HEK293 (cell line): ENCODE measurements around the gene XIRP1.

ENCODE experiments used
- CTCF ChIA-PET: fragments of 350-600 bp; formaldehyde crosslinking; extraction: SDS; loops from one replicate; lab custom pipeline; 2021; ENCODE audit warnings: antibody characterized with exemption; lab: Yijun Ruan, JAX
- POLR2A ChIA-PET: fragments of 300-600 bp; formaldehyde crosslinking; extraction: SDS; loops from one replicate; lab custom pipeline; 2020; ENCODE audit warnings: antibody characterized with exemption, inconsistent platforms; lab: Yijun Ruan, JAX
- H3K27ac ChIP-seq: fragments of 200-500 bp; sonication (Bioruptor generic); 2 replicates; pipeline ENCODE4 v1.5.1; 2014; ENCODE audit warnings: low read depth, low read length, control low read depth, inconsistent platforms; ENCODE audit errors: extremely low read depth
- H3K36me3 ChIP-seq, 2 experiments: fragments of 200-500 bp in 1 of 2; sonication (Bioruptor generic) in 1 of 2; 1 replicate in 1 of 2; 2 replicates in 1 of 2; pipeline ENCODE4 v1.5.1; 2014 to 2017; ENCODE audit warnings: inconsistent platforms in 2 of 2, low read length in 2 of 2; ENCODE audit not compliant: control insufficient read depth in 2 of 2, insufficient read depth in 1 of 2
- H3K4me1 ChIP-seq: fragments of 200-500 bp; sonication (Bioruptor generic); 2 replicates; pipeline ENCODE4 v1.5.1; 2014; ENCODE audit warnings: mild to moderate bottlenecking, low read length, inconsistent platforms; ENCODE audit not compliant: control insufficient read depth, insufficient read depth
- H3K4me3 ChIP-seq: 2 replicates; pipeline ENCODE4 v1.5.1; 2011; ENCODE audit warnings: low read depth, mild to moderate bottlenecking, control low read depth, low read length, moderate library complexity
- H3K9me3 ChIP-seq: fragments of 200-500 bp; sonication (Bioruptor generic); 2 replicates; pipeline ENCODE4 v1.5.1; 2014; ENCODE audit warnings: low read depth, low read length, inconsistent platforms; ENCODE audit not compliant: control insufficient read depth, insufficient read depth
- GLIS2 ChIP-seq: fragments of 450-650 bp; formaldehyde crosslinking; IDR thresholded peaks from 2 replicates; pipeline ENCODE4 v1.5.1; 2016; ENCODE audit warnings: missing biosample characterization, missing genetic modification characterization
- SCRT1 ChIP-seq: fragments of 450-650 bp; formaldehyde crosslinking; IDR thresholded peaks from 2 replicates; pipeline ENCODE4 v1.5.1; 2016; ENCODE audit warnings: missing biosample characterization, missing genetic modification characterization, borderline replicate concordance
- ZBTB26 ChIP-seq: fragments of 450-650 bp; formaldehyde crosslinking; optimal IDR thresholded peaks from 2 replicates; pipeline ENCODE3; 2016; ENCODE audit warnings: missing biosample characterization, mild to moderate bottlenecking, missing genetic modification characterization
- ZBTB7A ChIP-seq: fragments of 450-650 bp; formaldehyde crosslinking; IDR thresholded peaks from 2 replicates; pipeline ENCODE4 v1.5.1; 2016; ENCODE audit warnings: low read depth, missing biosample characterization, missing genetic modification characterization
- ZNF16 ChIP-seq: fragments of 450-650 bp; formaldehyde crosslinking; IDR thresholded peaks from 2 replicates; pipeline ENCODE4 v1.5.1; 2016; ENCODE audit warnings: low read depth, missing biosample characterization, missing genetic modification characterization
- ZNF266 ChIP-seq: fragments of 450-650 bp; formaldehyde crosslinking; IDR thresholded peaks from 2 replicates; pipeline ENCODE4 v1.5.1; 2016; ENCODE audit warnings: missing biosample characterization, missing genetic modification characterization, low read depth
- ZNF501 ChIP-seq: fragments of 450-650 bp; formaldehyde crosslinking; IDR thresholded peaks from 2 replicates; pipeline ENCODE4 v1.5.1; 2016; ENCODE audit warnings: missing biosample characterization, missing genetic modification characterization
- ZNF518A ChIP-seq: fragments of 450-650 bp; formaldehyde crosslinking; conservative IDR thresholded peaks from 2 replicates; pipeline ENCODE4 v1.5.1; 2016; ENCODE audit warnings: low read depth, missing biosample characterization, missing genetic modification characterization
- ZNF664 ChIP-seq: fragments of 450-650 bp; formaldehyde crosslinking; IDR thresholded peaks from 2 replicates; pipeline ENCODE4 v1.5.1; 2016; ENCODE audit warnings: missing biosample characterization, missing genetic modification characterization
- ZSCAN18 ChIP-seq: fragments of 450-650 bp; formaldehyde crosslinking; IDR thresholded peaks from 2 replicates; pipeline ENCODE4 v1.5.1; 2016; ENCODE audit warnings: missing biosample characterization, missing genetic modification characterization
- ZSCAN30 ChIP-seq: fragments of 450-650 bp; IDR thresholded peaks from 2 replicates; pipeline ENCODE4 v1.5.1; 2018; ENCODE audit warnings: missing biosample characterization, mild to moderate bottlenecking, missing genetic modification characterization, moderate library complexity
- TF ChIP-seq, protein P1 (sequence below): fragments of 450-650 bp; formaldehyde crosslinking; IDR thresholded peaks from 2 replicates; pipeline ENCODE4 v1.5.1; 2016; ENCODE audit warnings: missing biosample characterization, missing genetic modification characterization
- TF ChIP-seq, protein P2 (sequence below): fragments of 450-650 bp; formaldehyde crosslinking; IDR thresholded peaks from 2 replicates; pipeline ENCODE4 v1.5.1; 2016; ENCODE audit warnings: missing biosample characterization, missing genetic modification characterization, borderline replicate concordance

Gene XIRP1

GRCh38 chr3:39216176-39216790 lies 23.9 kb upstream of the XIRP1 start (continued):
- TF ChIP-seq ZSCAN18 (tag by site-specific recombination) = no peak

GRCh38 chr3:39213613-39214012 lies 21.2 kb upstream of the XIRP1 start:
- no peaks in the 10 kb centered on the region for H3K9me3 ChIP-seq
- H3K36me3 ChIP-seq = no peaks in the 10 kb centered on the region
- no peaks in the 10 kb centered on the region for H3K4me1 ChIP-seq
- H3K27ac ChIP-seq = no peak overlapping the region
- no peak overlapping the region for H3K4me3 ChIP-seq
- CTCF ChIA-PET = interaction anchor here (0.7 to 1.6 kb wide), 2 partner anchors 23 to 24 kb away, joined by 4 to 8 read pairs; no protein-coding TSS in a partner anchor
- TF ChIP-seq, protein P1, sequence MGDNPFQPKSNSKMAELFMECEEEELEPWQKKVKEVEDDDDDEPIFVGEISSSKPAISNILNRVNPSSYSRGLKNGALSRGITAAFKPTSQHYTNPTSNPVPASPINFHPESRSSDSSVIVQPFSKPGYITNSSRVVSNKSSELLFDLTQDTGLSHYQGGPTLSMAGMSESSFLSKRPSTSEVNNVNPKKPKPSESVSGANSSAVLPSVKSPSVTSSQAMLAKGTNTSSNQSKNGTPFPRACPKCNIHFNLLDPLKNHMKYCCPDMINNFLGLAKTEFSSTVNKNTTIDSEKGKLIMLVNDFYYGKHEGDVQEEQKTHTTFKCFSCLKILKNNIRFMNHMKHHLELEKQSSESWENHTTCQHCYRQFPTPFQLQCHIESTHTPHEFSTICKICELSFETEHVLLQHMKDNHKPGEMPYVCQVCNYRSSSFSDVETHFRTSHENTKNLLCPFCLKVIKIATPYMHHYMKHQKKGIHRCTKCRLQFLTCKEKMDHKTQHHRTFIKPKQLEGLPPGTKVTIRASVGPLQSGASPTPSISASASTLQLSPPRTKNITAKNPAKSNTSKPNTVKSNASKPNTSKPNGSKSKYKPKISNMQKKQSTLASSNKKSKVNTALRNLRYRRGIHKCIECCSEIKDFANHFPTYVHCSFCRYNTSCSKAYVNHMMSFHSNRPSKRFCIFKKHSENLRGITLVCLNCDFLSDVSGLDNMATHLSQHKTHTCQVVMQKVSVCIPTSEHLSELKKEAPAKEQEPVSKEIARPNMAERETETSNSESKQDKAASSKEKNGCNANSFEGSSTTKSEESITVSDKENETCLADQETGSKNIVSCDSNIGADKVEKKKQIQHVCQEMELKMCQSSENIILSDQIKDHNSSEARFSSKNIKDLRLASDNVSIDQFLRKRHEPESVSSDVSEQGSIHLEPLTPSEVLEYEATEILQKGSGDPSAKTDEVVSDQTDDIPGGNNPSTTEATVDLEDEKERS (tag by site-specific recombination) = no peak
- TF ChIP-seq ZNF664 (no peak), GLIS2 (tag by site-specific recombination) (no peak), ZNF266 (tag by site-specific recombination) (no peak), SCRT1 (no peak), ZSCAN30 (tag by site-specific recombination) (no peak), ZBTB26 (no peak), ZBTB7A (tag by site-specific recombination) (no peak)
- TF ChIP-seq, all 188 proteins: peak for 0
- POLR2A ChIA-PET = no interaction called here

- Histone ChIP-seq H3K27ac (no peak overlapping the region), H3K4me3 (no peak overlapping the region), H3K4me1 (no peaks in the 10 kb centered on the region), H3K36me3 (no peaks in the 10 kb centered on the region), H3K9me3 (no peaks in the 10 kb centered on the region)
- ChIA-PET CTCF (interaction anchor here (0.9 to 1.6 kb wide), 2 partner anchors 23 to 80 kb away, joined by 3 to 8 read pairs; no protein-coding TSS in a partner anchor), POLR2A (no interaction called here)
- TF ChIP-seq ZNF16 (no peak), ZNF664 (no peak), ZNF518A (tag by site-specific recombination) (no peak), ZNF501 (tag by site-specific recombination) (no peak)
- TF ChIP-seq, protein P2, sequence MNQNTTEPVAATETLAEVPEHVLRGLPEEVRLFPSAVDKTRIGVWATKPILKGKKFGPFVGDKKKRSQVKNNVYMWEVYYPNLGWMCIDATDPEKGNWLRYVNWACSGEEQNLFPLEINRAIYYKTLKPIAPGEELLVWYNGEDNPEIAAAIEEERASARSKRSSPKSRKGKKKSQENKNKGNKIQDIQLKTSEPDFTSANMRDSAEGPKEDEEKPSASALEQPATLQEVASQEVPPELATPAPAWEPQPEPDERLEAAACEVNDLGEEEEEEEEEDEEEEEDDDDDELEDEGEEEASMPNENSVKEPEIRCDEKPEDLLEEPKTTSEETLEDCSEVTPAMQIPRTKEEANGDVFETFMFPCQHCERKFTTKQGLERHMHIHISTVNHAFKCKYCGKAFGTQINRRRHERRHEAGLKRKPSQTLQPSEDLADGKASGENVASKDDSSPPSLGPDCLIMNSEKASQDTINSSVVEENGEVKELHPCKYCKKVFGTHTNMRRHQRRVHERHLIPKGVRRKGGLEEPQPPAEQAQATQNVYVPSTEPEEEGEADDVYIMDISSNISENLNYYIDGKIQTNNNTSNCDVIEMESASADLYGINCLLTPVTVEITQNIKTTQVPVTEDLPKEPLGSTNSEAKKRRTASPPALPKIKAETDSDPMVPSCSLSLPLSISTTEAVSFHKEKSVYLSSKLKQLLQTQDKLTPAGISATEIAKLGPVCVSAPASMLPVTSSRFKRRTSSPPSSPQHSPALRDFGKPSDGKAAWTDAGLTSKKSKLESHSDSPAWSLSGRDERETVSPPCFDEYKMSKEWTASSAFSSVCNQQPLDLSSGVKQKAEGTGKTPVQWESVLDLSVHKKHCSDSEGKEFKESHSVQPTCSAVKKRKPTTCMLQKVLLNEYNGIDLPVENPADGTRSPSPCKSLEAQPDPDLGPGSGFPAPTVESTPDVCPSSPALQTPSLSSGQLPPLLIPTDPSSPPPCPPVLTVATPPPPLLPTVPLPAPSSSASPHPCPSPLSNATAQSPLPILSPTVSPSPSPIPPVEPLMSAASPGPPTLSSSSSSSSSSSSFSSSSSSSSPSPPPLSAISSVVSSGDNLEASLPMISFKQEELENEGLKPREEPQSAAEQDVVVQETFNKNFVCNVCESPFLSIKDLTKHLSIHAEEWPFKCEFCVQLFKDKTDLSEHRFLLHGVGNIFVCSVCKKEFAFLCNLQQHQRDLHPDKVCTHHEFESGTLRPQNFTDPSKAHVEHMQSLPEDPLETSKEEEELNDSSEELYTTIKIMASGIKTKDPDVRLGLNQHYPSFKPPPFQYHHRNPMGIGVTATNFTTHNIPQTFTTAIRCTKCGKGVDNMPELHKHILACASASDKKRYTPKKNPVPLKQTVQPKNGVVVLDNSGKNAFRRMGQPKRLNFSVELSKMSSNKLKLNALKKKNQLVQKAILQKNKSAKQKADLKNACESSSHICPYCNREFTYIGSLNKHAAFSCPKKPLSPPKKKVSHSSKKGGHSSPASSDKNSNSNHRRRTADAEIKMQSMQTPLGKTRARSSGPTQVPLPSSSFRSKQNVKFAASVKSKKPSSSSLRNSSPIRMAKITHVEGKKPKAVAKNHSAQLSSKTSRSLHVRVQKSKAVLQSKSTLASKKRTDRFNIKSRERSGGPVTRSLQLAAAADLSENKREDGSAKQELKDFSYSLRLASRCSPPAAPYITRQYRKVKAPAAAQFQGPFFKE = no peak
Observed at GRCh38 chr3:39212665-39213064, 20.3 kb upstream of the XIRP1 start.
